GM21825 (cell line): ENCODE data around the gene MAP4.

Experiments used
- ATAC-seq: cut with Tn5 transposase; IDR thresholded peaks from one replicate; pipeline ENCODE4 v1.9.1; 2021; ENCODE audit warnings: mild to moderate bottlenecking, moderate library complexity; ENCODE audit not compliant: unreplicated experiment

MAP4 gene

GRCh38 chr3:47870702-47871260 is 145.4 kb downstream of the MAP4 start:
- ATAC-seq = no peak

GRCh38 chr3:47870156-47870555 is 146.1 kb downstream of the MAP4 start:
- ATAC-seq = no peak

GRCh38 chr3:47868306-47868705 is 147.9 kb downstream of the MAP4 start:
- no peak for ATAC-seq

GRCh38 chr3:47867451-47868044 is 148.7 kb downstream of the MAP4 start:
- no peak for ATAC-seq

GRCh38 chr3:47865192-47865591 is 151.0 kb downstream of the MAP4 start:
- no peak for ATAC-seq

GRCh38 chr3:47863391-47864128 is 152.7 kb downstream of the MAP4 start:
- no peak for ATAC-seq

GRCh38 chr3:47859956-47860605 is 156.1 kb downstream of the MAP4 start:
- ATAC-seq = no peak

- ATAC-seq = no peak
These were observed 159.1 kb downstream of the MAP4 start for GRCh38 chr3:47857151-47857550.

GRCh38 chr3:47856669-47857068 is 159.5 kb downstream of the MAP4 start:
- ATAC-seq = no peak

- ATAC-seq = no peak
These were observed 160.5 kb downstream of the MAP4 start for GRCh38 chr3:47855461-47856383.

- no peak for ATAC-seq
These were observed 161.3 kb downstream of the MAP4 start for GRCh38 chr3:47854720-47855455.

- no peak for ATAC-seq
These were observed 161.9 kb downstream of the MAP4 start for GRCh38 chr3:47854267-47854666.

GRCh38 chr3:47852604-47853602 is 163.3 kb downstream of the MAP4 start:
- no peak for ATAC-seq

- no peak for ATAC-seq
These were observed 164.2 kb downstream of the MAP4 start for GRCh38 chr3:47851888-47852603.

- no peak for ATAC-seq
These were observed 165.4 kb downstream of the MAP4 start for GRCh38 chr3:47850564-47851410.

- ATAC-seq = no peak
These were observed 166.3 kb downstream of the MAP4 start for GRCh38 chr3:47849699-47850563.
